Prostate gland (tissue), 2 donors: Measurements from ENCODE around the gene TBX5.

Experiments used
- POLR2A ChIP-seq: fragments of 450-650 bp; IDR thresholded peaks from one replicate; pipeline ENCODE4 v1.6.1; 2016; ENCODE audit warnings: antibody characterized with exemption, mild to moderate bottlenecking
- TF ChIP-seq, protein P1 (sequence below), 4 experiments: fragments of 200-600 bp in 2 of 4; fragments of 450-650 bp in 2 of 4; sonication (generic) in 2 of 4; IDR thresholded peaks; 1 replicate in 3 of 4; 2 replicates in 1 of 4; pipeline ENCODE4 v1.5.1; 2016 to 2019; ENCODE audit warnings: antibody characterized with exemption in 4 of 4, mild to moderate bottlenecking in 2 of 4, moderate library complexity in 2 of 4

- no peak for TF ChIP-seq POLR2A
- TF ChIP-seq, protein P1, sequence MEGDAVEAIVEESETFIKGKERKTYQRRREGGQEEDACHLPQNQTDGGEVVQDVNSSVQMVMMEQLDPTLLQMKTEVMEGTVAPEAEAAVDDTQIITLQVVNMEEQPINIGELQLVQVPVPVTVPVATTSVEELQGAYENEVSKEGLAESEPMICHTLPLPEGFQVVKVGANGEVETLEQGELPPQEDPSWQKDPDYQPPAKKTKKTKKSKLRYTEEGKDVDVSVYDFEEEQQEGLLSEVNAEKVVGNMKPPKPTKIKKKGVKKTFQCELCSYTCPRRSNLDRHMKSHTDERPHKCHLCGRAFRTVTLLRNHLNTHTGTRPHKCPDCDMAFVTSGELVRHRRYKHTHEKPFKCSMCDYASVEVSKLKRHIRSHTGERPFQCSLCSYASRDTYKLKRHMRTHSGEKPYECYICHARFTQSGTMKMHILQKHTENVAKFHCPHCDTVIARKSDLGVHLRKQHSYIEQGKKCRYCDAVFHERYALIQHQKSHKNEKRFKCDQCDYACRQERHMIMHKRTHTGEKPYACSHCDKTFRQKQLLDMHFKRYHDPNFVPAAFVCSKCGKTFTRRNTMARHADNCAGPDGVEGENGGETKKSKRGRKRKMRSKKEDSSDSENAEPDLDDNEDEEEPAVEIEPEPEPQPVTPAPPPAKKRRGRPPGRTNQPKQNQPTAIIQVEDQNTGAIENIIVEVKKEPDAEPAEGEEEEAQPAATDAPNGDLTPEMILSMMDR (IDR thresholded peaks at IDR 0.05): no peak
Observed at GRCh38 chr12:114314974-114315720, 90.8 kb downstream of the TBX5 start.
